Measurements from ENCODE around the gene CIT.
A peak's percentile ranks its signal among the peaks of the same experiment; 100 is the strongest.

The CIT gene

DNA sequence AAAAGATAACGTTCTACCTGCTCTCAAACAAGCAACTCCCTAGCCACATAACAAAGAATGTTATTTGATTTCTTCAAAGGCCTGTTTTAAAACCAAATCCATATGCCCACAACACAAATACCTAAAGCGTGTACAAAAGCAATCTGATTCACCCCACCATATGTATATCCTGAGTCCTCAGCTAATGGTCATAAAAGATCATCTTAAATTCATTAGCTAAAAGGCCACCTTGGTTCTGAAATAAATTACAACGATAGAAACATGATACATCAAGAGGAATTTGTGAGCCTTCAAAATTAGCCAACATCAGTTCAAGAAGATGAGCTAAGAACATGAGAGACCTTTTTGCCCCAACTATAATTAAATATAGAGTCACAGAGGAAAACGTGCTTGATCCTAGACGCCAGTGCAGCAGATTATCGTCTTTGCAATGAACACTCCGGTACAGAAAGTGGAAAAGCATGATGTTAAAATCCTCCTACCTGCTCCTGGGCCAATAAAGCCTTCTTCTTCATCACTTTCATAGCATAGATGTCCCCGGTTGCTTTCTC, 20.0 kb downstream of the CIT start:
- DNase-seq: no peak

GRCh38 chr12:119850330-119850729, 26.8 kb downstream of the CIT start:
- no peak for DNase-seq

DNA sequence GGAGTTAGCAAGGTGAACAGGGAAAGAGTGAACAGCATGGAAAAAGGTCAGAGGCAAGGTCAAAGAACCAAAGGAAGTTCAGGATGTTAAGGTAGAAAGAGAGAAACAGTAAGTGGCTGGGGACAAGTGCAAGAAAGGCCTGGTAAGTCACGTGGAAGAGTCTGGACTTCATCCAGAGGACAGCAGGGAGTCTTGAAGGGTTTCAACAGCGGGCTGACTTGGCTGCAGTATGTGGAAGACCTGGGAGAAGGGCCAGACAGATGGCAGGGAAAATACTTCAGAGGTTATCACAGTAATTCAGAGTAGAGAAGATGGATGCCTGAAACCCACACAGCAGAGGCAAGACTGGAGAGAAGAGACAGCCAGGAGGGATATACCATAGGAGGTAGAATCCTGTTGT, 34.0 kb downstream of the CIT start:
- no peak for DNase-seq

DNA sequence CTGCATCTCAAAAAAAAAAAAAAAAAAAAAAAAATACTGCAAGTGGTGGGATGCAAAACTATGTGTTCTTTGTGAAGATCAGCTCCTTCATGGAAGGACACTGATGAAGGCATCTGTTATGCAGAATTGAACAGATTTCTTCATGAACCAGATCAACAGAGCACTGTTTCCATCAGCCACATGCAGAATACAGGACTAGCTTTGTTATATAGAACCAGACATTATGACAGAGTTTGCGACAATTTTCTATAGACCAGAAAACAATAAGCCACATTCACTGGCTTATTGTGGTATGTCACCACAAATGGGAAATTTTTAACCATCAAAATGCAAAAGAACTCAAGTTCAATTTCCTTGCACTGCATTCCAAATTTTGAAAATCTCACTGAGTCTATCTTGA, 34.7 kb downstream of the CIT start:
- DNase-seq: no peak

DNA sequence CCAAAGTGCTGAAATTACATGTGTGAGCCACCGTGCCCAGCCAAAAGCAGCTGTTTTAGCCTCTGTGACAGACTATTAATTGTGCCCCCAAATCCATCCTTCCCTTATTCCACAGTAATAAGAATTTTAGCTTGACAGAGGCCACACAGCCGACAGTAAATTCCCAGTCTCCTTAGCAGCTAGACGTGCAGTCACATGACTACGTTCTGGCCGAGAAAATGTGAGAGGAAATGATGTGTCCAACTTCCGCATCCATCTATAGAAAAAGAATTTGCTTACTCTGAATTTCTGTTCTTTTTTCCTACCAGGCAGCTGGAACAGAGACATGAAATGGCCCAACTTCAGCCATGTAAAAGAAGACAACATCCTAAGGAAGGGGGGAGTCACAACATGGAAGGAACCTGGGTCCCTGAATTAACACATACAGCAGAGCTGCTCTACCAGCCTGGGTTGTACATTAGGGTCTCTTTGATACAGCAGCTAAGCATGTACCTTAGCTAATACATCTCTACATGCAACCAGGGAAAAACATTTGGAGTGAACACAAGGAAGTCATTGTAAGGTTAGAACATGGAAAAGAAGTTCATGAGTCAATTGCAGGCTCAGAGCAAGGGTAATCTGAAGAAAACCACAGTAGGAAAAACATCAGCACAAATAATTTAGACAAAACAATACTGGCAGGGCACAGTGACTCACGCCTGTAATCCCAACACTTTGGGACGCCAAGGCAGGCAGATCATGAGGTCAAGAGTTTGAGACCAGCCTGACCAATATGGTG, 35.5 kb downstream of the CIT start:
- DNase-seq: no peak

DNA sequence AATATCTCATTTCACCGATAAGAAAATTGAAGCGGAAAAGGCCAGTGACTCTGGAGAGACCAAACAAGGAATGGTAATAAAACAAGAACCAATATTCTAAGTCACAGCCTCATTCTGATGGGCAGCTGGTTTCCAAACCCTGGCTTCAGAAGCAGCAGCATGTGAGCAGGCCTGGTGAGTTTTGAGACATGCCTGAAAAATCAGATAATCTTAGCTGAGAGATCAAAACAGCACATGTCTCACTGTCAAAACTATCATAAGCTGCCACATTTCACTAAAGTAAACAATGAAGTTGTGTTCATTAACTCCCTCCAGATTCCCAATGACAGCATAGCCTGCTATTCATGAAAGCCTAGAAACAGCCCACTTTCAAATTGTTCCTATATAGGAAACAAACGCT, 36.5 kb downstream of the CIT start:
- DNase-seq: no peak

GRCh38 chr12:119840168-119840567, 37.0 kb downstream of the CIT start:
- no peak for DNase-seq

GRCh38 chr12:119838826-119839600, 38.1 kb downstream of the CIT start:
- DNase-seq: peak; percentile 21

GRCh38 chr12:119836781-119837180, 40.3 kb downstream of the CIT start:
- no peak for DNase-seq

DNA sequence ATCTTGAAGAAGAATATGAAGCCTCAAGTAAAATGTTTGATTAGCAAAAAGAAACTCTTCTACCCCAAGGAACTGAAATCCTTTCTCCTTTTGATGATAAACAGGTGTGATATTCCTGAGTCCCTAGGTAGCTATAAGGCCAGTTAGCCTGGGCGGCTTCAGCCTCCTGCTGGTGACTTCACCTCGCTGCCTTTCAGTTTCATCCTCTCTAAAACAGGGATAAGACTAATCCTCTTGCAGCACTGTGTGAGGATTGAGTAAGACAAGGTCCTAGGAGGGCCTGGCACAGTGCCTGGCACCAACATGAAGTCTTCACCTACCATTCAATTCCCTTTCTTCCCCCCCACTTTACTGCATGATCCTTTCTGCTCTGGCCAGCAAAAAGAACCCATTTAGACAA, 42.1 kb downstream of the CIT start:
- DNase-seq: no peak

GRCh38 chr12:119829439-119829838, 47.7 kb downstream of the CIT start:
- no peak for DNase-seq

- no peak for DNase-seq
Observed at GRCh38 chr12:119828300-119828699, 48.8 kb downstream of the CIT start.

DNA sequence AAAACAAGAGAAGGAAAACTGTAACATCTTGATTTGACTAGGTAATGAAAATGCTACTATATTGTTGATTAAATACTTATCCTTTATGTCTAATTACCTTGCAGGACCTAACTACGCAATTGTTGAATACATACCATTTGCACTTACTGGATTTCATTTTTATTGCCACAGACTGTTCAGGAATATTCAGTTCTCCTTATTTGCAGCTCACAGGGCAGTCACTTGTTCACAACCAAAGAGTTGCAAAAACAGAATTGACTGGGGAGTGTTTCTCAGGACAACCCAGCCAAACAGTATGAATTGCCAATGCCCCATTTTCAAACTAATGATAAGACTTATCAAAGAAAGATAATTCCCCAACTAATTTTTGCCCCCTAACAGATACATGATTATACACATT, 49.4 kb downstream of the CIT start:
- no peak for DNase-seq

GRCh38 chr12:119826661-119827445, 50.3 kb downstream of the CIT start:
- DNase-seq: peak; percentile 20

DNA sequence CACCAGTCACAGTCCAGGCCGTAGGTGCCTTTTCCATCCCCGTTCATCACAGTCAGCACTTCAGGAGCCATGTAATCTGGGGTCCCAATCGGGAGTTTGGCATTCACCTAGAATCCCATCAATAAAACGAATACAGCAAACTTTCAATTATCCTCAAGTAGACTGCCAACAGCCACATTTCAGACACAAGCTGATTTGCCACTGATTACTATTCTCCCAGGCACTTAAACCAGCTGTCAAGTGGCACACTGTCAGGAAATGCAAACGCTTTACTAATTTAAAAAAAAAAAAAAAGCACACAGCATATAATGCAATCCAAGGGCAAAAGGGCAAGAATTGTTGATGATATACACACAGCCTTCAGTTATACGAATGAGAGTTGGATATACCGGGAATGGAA, 51.9 kb downstream of the CIT start:
- DNase-seq: no peak

GRCh38 chr12:119822046-119822445, 55.1 kb downstream of the CIT start:
- DNase-seq: no peak

GRCh38 chr12:119819322-119819721, 57.8 kb downstream of the CIT start:
- DNase-seq: no peak

DNA sequence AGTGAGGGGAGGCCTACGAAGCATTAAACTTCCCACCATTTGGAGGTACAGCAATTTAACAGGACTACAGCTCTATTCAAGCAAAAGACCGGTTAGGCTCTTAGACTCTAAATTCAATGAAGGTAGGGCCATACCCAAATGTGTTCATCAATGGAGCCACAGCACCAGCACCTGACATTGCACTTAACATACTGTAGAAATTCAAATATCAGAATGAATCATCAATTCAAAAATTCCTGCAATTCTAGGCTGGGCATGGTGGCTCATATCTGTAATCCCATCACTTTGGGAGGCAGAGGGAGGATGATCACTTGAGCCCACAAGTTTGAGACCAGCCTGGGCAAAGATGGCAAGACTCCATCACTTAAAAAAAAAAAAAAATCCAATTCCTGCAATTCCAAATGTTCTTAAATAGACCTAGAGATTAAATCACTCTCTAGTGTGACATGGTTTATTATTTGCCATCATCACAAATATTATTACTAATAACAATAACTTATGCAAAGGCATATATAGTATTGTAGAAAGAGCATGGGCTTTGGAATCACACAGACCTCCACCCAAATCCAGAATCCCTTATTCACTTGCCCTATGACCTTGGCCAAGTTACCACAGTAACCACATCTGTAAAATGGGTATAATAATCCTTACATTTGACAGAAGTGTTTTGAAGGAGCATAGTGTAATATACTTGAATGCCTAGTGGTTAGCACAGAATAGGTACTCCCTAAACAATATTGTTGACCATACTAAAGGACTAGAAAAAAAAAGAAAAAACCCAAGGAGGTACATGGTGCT, 59.4 kb downstream of the CIT start:
- DNase-seq: no peak

DNA sequence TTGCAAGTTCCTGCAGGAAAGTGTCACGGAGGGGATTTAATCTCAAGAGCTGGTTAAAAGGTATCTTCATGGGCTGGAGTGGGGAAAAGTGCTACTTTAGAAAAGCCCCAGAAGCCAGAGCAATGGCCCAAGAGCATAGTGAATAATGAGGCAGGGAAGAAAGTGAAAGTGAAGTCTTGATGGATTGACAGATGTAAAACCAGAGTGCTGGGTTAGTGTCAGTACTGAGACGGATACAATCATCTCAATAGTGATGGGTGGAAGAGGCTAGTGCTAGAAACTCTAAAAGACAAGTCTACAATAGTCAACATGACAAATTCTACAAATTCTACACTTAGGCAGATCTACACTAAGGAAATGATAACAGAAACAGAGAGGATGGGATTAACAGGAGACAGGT, 68.1 kb downstream of the CIT start:
- no peak for DNase-seq

DNA sequence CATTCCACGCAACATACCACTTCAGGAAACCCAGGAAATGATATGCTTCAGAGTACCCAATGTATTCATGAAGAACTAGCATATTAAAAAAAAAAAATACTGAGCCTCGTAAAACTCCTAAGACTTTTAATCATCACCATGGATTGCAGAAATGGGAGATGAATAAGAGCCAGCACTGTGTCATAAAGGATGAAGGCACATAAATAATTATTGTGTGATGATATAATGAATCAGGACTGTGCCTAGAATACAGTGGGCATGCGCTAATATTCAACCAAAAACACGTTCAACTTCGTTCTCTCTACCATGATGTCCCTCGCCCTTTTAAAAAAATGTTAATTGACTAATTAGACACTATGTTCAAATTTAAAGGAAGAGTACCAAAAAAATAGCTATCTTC, 68.7 kb downstream of the CIT start:
- no peak for DNase-seq

- no peak for DNase-seq
Observed at GRCh38 chr12:119807380-119807779, 69.7 kb downstream of the CIT start.

GRCh38 chr12:119804011-119804641, 73.0 kb downstream of the CIT start:
- DNase-seq: peak; percentile 83

Measured in right hindlimb (tissue), 1 donor.